HEK293 (cell line): ENCODE data around the gene ARID4A.

Experiments used
- CTCF ChIA-PET: fragments of 350-600 bp; formaldehyde crosslinking; extraction: SDS; loops from one replicate; lab custom pipeline; 2021; ENCODE audit warnings: antibody characterized with exemption; lab: Yijun Ruan, JAX
- POLR2A ChIA-PET: fragments of 300-600 bp; formaldehyde crosslinking; extraction: SDS; loops from one replicate; lab custom pipeline; 2020; ENCODE audit warnings: antibody characterized with exemption, inconsistent platforms; lab: Yijun Ruan, JAX
- H3K27ac ChIP-seq: fragments of 200-500 bp; sonication (Bioruptor generic); 2 replicates; pipeline ENCODE4 v1.5.1; 2014; ENCODE audit warnings: low read depth, low read length, control low read depth, inconsistent platforms; ENCODE audit errors: extremely low read depth
- H3K36me3 ChIP-seq, 2 experiments: fragments of 200-500 bp in 1 of 2; sonication (Bioruptor generic) in 1 of 2; 1 replicate in 1 of 2; 2 replicates in 1 of 2; pipeline ENCODE4 v1.5.1; 2014 to 2017; ENCODE audit warnings: inconsistent platforms in 2 of 2, low read length in 2 of 2; ENCODE audit not compliant: control insufficient read depth in 2 of 2, insufficient read depth in 1 of 2
- H3K4me1 ChIP-seq: fragments of 200-500 bp; sonication (Bioruptor generic); 2 replicates; pipeline ENCODE4 v1.5.1; 2014; ENCODE audit warnings: mild to moderate bottlenecking, low read length, inconsistent platforms; ENCODE audit not compliant: control insufficient read depth, insufficient read depth
- H3K4me3 ChIP-seq: 2 replicates; pipeline ENCODE4 v1.5.1; 2011; ENCODE audit warnings: low read depth, mild to moderate bottlenecking, control low read depth, low read length, moderate library complexity
- H3K9me3 ChIP-seq: fragments of 200-500 bp; sonication (Bioruptor generic); 2 replicates; pipeline ENCODE4 v1.5.1; 2014; ENCODE audit warnings: low read depth, low read length, inconsistent platforms; ENCODE audit not compliant: control insufficient read depth, insufficient read depth
- SCRT2 ChIP-seq: fragments of 450-650 bp; formaldehyde crosslinking; IDR thresholded peaks from 2 replicates; pipeline ENCODE4 v1.5.1; 2016; ENCODE audit warnings: missing biosample characterization, missing genetic modification characterization
- ZNF112 ChIP-seq: fragments of 450-650 bp; formaldehyde crosslinking; IDR thresholded peaks from 2 replicates; pipeline ENCODE4 v1.5.0; 2017; ENCODE audit warnings: missing biosample characterization, missing genetic modification characterization
- ZNF311 ChIP-seq: fragments of 450-650 bp; formaldehyde crosslinking; IDR thresholded peaks from 2 replicates; pipeline ENCODE4 v1.5.1; 2017; ENCODE audit warnings: missing biosample characterization, missing genetic modification characterization, borderline replicate concordance
- ZNF366 ChIP-seq: fragments of 450-650 bp; formaldehyde crosslinking; conservative IDR thresholded peaks from 2 replicates; pipeline ENCODE4 v1.5.1; 2016; ENCODE audit warnings: missing biosample characterization, missing genetic modification characterization
- ZNF37A ChIP-seq: fragments of 450-650 bp; IDR thresholded peaks from 2 replicates; pipeline ENCODE4 v1.5.1; 2018; ENCODE audit warnings: missing biosample characterization, missing genetic modification characterization
- ZNF423 ChIP-seq: fragments of 450-650 bp; formaldehyde crosslinking; IDR thresholded peaks from 2 replicates; pipeline ENCODE4 v1.5.1; 2016; ENCODE audit warnings: missing biosample characterization, missing genetic modification characterization
- ZNF510 ChIP-seq: fragments of 450-650 bp; formaldehyde crosslinking; IDR thresholded peaks from 2 replicates; pipeline ENCODE4 v1.5.1; 2018; ENCODE audit warnings: mild to moderate bottlenecking, missing genetic modification characterization, missing biosample characterization; ENCODE audit not compliant: insufficient replicate concordance
- ZNF530 ChIP-seq: fragments of 450-650 bp; formaldehyde crosslinking; IDR thresholded peaks from 2 replicates; pipeline ENCODE4 v1.5.1; 2016; ENCODE audit warnings: low read depth, missing biosample characterization, missing genetic modification characterization
- ZNF549 ChIP-seq: fragments of 450-650 bp; IDR thresholded peaks from 2 replicates; pipeline ENCODE4 v1.5.1; 2018; ENCODE audit warnings: missing biosample characterization, missing genetic modification characterization, mild to moderate bottlenecking, inconsistent platforms, moderate library complexity
- ZNF785 ChIP-seq: fragments of 450-650 bp; formaldehyde crosslinking; IDR thresholded peaks from 2 replicates; pipeline ENCODE4 v1.5.1; 2016; ENCODE audit warnings: missing biosample characterization, missing genetic modification characterization
- ZNF792 ChIP-seq: fragments of 450-650 bp; formaldehyde crosslinking; IDR thresholded peaks from 2 replicates; pipeline ENCODE4 v1.5.1; 2016; ENCODE audit warnings: missing biosample characterization, missing genetic modification characterization
- TF ChIP-seq, protein P1 (sequence below): fragments of 450-650 bp; formaldehyde crosslinking; IDR thresholded peaks from 2 replicates; pipeline ENCODE4 v1.5.1; 2016; ENCODE audit warnings: missing biosample characterization, missing genetic modification characterization
- TF ChIP-seq, protein P2 (sequence below): fragments of 450-650 bp; formaldehyde crosslinking; IDR thresholded peaks from 2 replicates; pipeline ENCODE4 v1.5.1; 2016; ENCODE audit warnings: missing biosample characterization, missing genetic modification characterization, low read depth
- TF ChIP-seq, protein P3 (sequence below): fragments of 450-650 bp; formaldehyde crosslinking; IDR thresholded peaks from 2 replicates; pipeline ENCODE4 v1.5.1; 2016; ENCODE audit warnings: missing biosample characterization, missing genetic modification characterization
- TF ChIP-seq, protein P4 (sequence below): fragments of 450-650 bp; formaldehyde crosslinking; IDR thresholded peaks from 2 replicates; pipeline ENCODE4 v1.5.1; 2016; ENCODE audit warnings: missing biosample characterization, missing genetic modification characterization
- TF ChIP-seq, protein P5 (sequence below): fragments of 450-650 bp; formaldehyde crosslinking; IDR thresholded peaks from 2 replicates; pipeline ENCODE4 v1.5.1; 2017; ENCODE audit warnings: missing biosample characterization, missing genetic modification characterization
- TF ChIP-seq, protein P6 (sequence below): fragments of 450-650 bp; formaldehyde crosslinking; IDR thresholded peaks from 2 replicates; pipeline ENCODE4 v1.5.1; 2016; ENCODE audit warnings: missing biosample characterization, missing genetic modification characterization
- TF ChIP-seq, protein P7 (sequence below): fragments of 450-650 bp; formaldehyde crosslinking; IDR thresholded peaks from 2 replicates; pipeline ENCODE4 v1.5.1; 2016; ENCODE audit warnings: missing biosample characterization, missing genetic modification characterization

The ARID4A gene

DNA sequence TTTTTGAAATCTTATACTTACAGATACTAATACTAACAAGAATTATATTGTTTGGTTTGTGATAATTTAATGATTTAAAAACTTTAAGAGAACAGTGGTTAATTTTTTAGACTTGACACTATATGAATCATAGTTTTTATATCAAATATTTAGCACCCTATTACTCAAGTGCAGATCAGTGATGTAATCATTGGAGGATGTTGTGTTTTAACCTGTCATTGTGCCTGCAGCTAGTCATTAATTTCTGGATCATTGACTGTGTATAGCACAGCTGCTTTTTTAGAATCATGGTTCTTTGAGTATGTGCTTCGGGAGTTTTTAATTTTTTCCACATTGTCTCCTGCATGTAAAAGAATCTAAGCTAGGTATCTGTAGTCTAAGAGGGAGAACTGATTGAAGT lies 17.3 kb downstream of the ARID4A start:
- TF ChIP-seq, protein P1, sequence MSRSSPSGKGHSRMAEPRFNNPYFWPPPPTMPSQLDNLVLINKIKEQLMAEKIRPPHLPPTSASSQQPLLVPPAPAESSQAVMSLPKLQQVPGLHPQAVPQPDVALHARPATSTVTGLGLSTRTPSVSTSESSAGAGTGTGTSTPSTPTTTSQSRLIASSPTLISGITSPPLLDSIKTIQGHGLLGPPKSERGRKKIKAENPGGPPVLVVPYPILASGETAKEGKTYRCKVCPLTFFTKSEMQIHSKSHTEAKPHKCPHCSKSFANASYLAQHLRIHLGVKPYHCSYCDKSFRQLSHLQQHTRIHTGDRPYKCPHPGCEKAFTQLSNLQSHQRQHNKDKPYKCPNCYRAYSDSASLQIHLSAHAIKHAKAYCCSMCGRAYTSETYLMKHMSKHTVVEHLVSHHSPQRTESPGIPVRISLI, result no peak
- TF ChIP-seq, protein P2, sequence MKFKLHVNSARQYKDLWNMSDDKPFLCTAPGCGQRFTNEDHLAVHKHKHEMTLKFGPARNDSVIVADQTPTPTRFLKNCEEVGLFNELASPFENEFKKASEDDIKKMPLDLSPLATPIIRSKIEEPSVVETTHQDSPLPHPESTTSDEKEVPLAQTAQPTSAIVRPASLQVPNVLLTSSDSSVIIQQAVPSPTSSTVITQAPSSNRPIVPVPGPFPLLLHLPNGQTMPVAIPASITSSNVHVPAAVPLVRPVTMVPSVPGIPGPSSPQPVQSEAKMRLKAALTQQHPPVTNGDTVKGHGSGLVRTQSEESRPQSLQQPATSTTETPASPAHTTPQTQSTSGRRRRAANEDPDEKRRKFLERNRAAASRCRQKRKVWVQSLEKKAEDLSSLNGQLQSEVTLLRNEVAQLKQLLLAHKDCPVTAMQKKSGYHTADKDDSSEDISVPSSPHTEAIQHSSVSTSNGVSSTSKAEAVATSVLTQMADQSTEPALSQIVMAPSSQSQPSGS (tag by site-specific recombination), result 0 out of 2 replicates have a peak, but pooled peaks have one; percentile 13
- TF ChIP-seq ZNF785 (tag by site-specific recombination) (no peak), ZNF423 (tag by site-specific recombination) (no peak)
- TF ChIP-seq, protein P3, sequence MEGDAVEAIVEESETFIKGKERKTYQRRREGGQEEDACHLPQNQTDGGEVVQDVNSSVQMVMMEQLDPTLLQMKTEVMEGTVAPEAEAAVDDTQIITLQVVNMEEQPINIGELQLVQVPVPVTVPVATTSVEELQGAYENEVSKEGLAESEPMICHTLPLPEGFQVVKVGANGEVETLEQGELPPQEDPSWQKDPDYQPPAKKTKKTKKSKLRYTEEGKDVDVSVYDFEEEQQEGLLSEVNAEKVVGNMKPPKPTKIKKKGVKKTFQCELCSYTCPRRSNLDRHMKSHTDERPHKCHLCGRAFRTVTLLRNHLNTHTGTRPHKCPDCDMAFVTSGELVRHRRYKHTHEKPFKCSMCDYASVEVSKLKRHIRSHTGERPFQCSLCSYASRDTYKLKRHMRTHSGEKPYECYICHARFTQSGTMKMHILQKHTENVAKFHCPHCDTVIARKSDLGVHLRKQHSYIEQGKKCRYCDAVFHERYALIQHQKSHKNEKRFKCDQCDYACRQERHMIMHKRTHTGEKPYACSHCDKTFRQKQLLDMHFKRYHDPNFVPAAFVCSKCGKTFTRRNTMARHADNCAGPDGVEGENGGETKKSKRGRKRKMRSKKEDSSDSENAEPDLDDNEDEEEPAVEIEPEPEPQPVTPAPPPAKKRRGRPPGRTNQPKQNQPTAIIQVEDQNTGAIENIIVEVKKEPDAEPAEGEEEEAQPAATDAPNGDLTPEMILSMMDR (tag by site-specific recombination), result no peak
- Histone ChIP-seq H3K9me3 (no peaks in the 10 kb centered on the region), H3K27ac (no peak overlapping the region), H3K4me1 (no peaks in the 10 kb centered on the region), H3K4me3 (no peak overlapping the region), H3K36me3 (peaks cover 16 to 33% of the 10 kb centered on the region in 2 experiments)
- POLR2A ChIA-PET, result interaction anchor here (0.8 kb wide), 1 partner anchor 17 kb away, joined by 3 read pairs; the partner anchor contains the start of gene ARID4A
- CTCF ChIA-PET, result no interaction called here

DNA sequence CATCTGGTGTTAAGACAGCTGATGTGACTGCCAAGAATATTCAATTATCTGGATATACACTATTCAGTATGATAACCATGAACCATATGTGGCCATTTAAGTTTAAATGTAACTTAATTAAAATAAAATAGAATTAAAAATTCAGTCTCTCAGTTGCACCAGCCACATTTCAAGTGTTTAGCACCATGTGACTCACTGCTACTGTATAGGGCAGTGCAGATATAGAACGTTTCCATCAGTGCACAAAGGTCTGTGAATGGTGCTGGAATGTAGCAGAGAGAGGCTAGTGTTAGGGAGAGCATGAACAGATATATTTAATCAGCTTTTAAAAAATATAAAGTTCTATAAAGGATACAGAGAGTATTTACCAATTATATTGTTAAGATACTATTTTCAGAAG lies 28.7 kb downstream of the ARID4A start:
- ChIA-PET POLR2A (no interaction called here), CTCF (no interaction called here)
- no peak overlapping the region for H3K27ac ChIP-seq
- TF ChIP-seq ZNF785 (tag by site-specific recombination) (no peak), ZNF510 (tag by site-specific recombination) (no peak), ZNF112 (tag by site-specific recombination) (no peak), ZNF311 (no peak), ZNF549 (tag by site-specific recombination) (no peak), ZNF530 (tag by site-specific recombination) (no peak)
- H3K4me1 ChIP-seq, result peaks cover 4% of the 10 kb centered on the region
- H3K36me3 ChIP-seq, result peaks cover 56 to 73% of the 10 kb centered on the region in 2 experiments
- H3K9me3 ChIP-seq, result no peaks in the 10 kb centered on the region
- H3K4me3 ChIP-seq, result no peak overlapping the region

DNA sequence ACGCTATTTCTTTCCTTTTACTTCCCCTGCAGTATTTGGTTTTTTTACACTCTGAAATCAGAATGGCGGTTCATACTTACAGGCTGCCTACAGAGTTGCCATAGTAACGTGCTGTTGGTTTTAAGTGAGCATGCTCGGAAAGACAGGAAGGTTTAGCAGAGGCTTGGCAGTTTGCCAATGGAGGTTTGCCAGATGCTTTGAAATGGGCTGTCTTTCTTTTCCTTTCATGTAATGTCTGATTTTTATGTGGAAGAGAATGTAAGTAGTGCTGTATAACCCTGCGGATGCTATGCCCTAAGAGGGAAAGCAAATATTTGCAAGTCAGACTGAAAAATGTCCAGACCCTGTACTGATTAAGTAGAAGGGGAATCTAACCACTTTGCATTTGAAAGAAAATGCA lies 32.8 kb downstream of the ARID4A start:
- ChIA-PET CTCF (interaction anchor here (1.5 kb wide), 1 partner anchor 65 kb away, joined by 3 read pairs; no protein-coding TSS in a partner anchor), POLR2A (interaction anchor here (1.2 kb wide), 1 partner anchor 33 kb away, joined by 5 read pairs; the partner anchor contains the start of gene ARID4A)
- Histone ChIP-seq H3K4me3 (no peak overlapping the region; the same call in 1 of the 2 replicates), H3K9me3 (no peaks in the 10 kb centered on the region), H3K27ac (no peak overlapping the region), H3K4me1 (peaks cover 4% of the 10 kb centered on the region), H3K36me3 (peaks cover 41 to 47% of the 10 kb centered on the region in 2 experiments)
- TF ChIP-seq ZNF366 (tag by site-specific recombination) (peak; percentile 75; the same call in 1 of the 2 replicates), SCRT2 (tag by site-specific recombination) (no peak), ZNF792 (tag by site-specific recombination) (no peak), ZNF37A (peak; percentile 34; the same call in 1 of the 2 replicates)
- TF ChIP-seq, protein P4, sequence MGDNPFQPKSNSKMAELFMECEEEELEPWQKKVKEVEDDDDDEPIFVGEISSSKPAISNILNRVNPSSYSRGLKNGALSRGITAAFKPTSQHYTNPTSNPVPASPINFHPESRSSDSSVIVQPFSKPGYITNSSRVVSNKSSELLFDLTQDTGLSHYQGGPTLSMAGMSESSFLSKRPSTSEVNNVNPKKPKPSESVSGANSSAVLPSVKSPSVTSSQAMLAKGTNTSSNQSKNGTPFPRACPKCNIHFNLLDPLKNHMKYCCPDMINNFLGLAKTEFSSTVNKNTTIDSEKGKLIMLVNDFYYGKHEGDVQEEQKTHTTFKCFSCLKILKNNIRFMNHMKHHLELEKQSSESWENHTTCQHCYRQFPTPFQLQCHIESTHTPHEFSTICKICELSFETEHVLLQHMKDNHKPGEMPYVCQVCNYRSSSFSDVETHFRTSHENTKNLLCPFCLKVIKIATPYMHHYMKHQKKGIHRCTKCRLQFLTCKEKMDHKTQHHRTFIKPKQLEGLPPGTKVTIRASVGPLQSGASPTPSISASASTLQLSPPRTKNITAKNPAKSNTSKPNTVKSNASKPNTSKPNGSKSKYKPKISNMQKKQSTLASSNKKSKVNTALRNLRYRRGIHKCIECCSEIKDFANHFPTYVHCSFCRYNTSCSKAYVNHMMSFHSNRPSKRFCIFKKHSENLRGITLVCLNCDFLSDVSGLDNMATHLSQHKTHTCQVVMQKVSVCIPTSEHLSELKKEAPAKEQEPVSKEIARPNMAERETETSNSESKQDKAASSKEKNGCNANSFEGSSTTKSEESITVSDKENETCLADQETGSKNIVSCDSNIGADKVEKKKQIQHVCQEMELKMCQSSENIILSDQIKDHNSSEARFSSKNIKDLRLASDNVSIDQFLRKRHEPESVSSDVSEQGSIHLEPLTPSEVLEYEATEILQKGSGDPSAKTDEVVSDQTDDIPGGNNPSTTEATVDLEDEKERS, result no peak
- TF ChIP-seq, protein P5, sequence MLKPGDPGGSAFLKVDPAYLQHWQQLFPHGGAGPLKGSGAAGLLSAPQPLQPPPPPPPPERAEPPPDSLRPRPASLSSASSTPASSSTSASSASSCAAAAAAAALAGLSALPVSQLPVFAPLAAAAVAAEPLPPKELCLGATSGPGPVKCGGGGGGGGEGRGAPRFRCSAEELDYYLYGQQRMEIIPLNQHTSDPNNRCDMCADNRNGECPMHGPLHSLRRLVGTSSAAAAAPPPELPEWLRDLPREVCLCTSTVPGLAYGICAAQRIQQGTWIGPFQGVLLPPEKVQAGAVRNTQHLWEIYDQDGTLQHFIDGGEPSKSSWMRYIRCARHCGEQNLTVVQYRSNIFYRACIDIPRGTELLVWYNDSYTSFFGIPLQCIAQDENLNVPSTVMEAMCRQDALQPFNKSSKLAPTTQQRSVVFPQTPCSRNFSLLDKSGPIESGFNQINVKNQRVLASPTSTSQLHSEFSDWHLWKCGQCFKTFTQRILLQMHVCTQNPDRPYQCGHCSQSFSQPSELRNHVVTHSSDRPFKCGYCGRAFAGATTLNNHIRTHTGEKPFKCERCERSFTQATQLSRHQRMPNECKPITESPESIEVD (tag by site-specific recombination), result no peak
- TF ChIP-seq, protein P6, sequence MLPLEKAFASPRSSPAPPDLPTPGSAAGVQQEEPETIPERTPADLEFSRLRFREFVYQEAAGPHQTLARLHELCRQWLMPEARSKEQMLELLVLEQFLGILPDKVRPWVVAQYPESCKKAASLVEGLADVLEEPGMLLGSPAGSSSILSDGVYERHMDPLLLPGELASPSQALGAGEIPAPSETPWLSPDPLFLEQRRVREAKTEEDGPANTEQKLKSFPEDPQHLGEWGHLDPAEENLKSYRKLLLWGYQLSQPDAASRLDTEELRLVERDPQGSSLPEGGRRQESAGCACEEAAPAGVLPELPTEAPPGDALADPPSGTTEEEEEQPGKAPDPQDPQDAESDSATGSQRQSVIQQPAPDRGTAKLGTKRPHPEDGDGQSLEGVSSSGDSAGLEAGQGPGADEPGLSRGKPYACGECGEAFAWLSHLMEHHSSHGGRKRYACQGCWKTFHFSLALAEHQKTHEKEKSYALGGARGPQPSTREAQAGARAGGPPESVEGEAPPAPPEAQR (tag by site-specific recombination), result no peak
- TF ChIP-seq, protein P7, sequence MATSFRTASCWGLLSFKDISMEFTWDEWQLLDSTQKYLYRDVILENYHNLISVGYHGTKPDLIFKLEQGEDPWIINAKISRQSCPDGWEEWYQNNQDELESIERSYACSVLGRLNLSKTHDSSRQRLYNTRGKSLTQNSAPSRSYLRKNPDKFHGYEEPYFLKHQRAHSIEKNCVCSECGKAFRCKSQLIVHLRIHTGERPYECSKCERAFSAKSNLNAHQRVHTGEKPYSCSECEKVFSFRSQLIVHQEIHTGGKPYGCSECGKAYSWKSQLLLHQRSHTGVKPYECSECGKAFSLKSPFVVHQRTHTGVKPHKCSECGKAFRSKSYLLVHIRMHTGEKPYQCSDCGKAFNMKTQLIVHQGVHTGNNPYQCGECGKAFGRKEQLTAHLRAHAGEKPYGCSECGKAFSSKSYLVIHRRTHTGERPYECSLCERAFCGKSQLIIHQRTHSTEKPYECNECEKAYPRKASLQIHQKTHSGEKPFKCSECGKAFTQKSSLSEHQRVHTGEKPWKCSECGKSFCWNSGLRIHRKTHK, result no peak
